GM20431 (cell line): ENCODE data around the gene ZFP1.

Source experiments
- in situ Hi-C: fragments of 300-500 bp; cut with MseI, MboI; formaldehyde crosslinking; loops from one replicate; pipeline ENCODE4 v1.15.0; 2020; ENCODE audit warnings: low sequenced_read_pairs; ENCODE audit not compliant: unreplicated experiment

ZFP1 gene

DNA sequence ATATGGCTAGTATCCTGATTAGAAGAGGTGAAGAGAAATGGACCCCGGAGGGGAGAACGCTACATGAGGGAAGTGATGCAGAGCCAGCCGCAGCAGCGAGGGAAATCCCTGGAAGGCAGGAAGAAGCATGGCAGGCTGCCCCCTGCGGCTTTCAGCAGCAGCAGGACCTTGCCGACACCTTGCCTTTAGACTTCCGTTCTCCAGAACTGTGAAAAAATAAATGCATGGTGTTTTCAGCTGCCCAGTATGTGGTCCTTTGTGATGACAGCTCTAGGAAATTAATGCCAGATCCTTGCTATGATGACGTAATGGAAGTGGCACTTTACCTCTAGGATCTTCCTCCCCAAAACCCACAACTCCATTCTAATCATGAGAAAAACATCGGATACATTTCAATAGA is 9.7 kb upstream of the ZFP1 start:
- in situ Hi-C loops: no loop called here

DNA sequence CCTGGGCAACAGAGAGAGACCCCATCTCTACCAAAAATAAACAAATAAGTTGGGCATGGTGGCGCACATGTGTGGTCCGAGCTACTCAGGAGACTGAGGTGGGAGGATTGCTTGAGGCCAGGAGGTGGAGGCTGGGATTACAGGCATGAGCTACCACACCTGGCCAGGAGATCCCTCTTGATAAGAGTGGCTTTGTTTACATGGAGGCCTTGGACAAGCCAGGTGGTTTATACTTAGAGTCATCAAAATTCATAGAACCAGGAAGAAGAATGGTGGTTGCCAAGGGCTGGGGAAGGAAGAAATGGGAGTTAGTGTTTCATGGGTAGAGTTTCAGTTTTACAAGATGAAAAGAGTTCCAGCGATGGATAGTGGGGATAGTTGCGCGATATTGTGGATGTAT is 8.8 kb upstream of the ZFP1 start:
- in situ Hi-C loops: no loop called here

DNA sequence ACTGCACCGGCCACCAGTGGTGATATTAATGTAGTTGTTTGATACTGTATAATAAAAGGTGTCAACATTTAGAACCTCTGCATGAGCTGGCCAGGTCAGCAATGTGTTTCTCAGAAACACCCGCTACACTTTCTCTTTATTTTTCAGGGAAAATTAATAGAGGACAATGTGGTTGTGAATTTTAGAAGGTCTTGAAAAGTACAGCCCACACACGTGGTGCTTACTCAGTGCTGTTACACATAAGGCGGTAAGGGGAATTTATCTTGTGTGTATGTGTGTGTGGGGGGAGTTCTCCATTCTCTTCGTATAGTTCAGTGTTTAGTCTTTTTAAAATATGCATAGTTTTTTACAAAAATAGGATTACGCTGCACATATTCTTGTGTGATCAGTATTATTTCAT is 4.4 kb upstream of the ZFP1 start:
- in situ Hi-C loops: no loop called here

DNA sequence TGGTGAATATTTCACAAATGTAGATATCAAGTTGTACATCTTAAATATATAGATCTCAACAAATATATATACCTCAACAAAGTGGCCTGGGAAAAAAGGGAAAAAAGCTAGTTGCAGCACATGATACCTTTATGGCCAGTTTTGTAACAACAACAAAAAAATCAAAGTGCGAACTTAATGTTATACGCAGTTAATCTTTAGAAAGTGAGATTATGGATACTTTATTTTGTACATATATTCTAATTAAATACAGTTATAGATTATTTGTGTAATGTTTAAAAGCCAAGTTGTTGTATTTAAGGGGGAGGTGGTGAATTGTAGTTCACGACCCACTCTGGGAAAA is 385 bp upstream of the ZFP1 start:
- in situ Hi-C loops: no loop called here

DNA sequence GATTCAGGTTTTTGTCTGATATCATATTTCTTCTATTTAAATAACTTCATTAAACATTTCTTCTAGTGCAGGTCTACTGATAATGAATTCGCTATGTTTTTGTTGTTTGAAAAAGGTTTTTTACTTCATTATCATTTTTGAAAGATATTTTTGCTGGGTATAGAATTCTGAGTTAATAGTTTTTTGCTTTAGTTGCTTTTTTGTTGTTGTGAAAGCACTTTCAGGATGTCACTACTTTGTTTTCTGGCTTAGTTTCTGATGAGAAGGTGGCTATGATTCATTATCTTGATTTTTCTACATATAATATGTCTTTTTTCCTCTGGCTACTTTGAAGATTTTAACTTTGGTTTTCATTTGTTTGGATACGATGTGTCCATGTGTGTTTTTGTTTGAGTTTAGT is 3.5 kb downstream of the ZFP1 start:
- in situ Hi-C loops: no loop called here

DNA sequence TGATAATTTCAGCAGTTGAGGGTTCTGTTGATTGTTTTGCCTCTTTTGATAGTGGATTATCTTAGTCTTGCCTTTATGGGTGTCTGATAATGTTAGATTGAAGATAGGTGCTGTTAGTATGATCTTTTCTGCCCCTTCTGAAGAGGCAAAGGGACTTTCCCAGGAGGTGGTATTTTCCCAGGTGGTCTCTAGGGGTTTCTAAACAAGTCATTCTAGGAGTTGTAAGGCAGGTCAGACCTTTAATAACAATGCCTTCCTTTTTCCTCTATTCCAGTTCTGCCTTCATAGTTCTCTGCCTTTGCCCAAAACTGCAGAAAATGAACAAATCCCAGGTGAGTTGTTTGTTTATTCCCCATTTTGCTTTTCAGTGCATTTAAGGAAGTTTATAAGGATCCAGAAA is 4.3 kb downstream of the ZFP1 start:
- in situ Hi-C loops: no loop called here

DNA sequence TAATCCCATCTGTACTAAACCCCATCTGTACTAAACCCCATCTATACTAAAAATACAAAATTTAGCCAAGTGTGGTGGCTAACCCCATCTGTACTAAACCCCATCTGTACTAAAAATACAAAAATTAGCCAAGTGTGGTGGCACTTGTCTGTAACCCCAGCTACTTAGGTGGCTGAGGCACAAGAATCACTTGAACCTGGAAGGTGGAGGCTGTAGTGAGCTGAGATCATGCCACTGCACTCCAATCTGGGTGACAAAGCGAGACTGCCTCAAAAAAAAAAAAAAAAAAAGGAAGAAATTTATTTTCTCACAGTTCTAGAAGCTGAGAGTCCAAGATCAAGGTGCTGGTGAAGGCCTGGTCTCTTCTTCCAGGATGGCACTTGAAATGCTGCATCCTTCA is 12.1 kb downstream of the ZFP1 start:
- in situ Hi-C loops: no loop called here

DNA sequence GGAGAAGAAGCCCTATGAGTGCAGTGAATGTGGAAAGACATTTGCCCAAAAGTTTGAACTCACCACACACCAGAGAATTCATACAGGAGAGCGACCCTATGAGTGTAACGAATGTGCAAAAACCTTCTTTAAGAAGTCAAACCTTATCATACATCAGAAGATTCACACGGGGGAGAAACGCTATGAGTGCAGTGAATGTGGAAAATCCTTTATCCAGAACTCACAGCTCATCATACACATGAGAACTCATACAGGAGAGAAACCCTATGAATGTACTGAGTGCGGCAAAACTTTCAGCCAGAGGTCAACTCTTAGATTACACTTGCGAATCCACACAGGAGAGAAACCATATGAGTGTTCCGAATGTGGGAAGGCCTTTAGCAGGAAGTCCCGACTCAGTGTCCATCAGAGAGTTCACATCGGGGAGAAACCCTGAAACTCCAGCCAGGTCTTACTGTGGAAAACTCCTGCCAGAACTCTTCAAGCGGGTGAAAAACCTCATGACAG is 21.6 kb downstream of the ZFP1 start:
- in situ Hi-C loops: no loop called here

DNA sequence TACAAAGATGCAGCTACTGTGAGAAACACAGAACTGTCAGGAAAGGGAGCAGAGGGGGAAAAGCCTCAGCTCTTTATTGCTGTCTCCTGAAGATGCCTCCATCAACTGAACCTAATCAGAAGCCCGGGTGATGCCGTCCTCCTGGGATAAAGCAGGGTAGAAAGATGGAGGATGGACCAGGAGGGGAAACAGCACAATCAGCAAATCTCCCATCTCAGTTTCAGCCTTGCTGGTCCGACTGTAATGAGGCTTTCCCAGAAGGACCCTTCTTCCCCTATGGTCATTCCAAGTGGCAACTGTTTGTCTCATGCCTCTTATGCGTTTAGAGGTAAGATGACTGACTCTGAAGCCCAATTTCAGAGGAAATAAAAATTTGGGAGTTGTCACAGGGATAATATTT is 24.3 kb downstream of the ZFP1 start:
- in situ Hi-C loops: no loop called here

DNA sequence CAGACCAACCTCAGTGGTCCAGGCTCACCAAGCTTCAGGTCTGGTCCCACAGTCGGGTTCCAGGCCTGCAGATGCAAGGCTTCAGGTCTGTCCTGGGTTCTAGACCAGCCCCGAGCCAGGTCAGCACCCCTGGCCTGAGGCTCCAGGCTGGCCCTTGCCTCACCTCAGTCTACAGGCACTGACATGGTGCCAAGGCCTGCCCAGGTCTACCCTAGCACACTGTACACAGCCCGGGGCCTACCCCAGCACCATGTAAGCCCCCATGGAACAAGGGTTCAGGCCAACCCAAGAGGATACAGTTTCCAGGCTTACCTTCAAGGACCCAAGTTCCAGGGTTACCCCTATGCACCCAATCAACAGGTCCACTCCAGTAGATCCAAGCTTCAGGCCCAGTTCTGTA is 26.8 kb downstream of the ZFP1 start:
- in situ Hi-C loops: no loop called here

DNA sequence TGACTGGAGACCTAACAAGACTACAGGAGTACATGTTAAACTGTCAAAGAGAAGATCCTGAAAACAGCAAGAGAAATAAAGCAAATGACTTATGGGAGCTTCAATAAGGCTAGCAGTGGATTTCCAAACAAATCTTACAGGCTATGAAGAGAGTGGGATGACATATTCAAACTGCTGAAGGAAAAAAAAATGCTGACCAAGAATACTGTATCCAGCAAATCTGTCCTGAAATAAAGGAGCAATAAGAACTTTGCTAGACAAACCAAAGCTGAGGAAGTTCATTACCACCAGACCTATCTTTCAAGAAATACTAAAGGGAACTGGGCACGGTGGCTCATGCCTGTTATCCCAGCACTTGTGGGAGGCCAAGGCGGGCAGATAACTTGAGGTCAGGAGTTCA is 28.6 kb downstream of the ZFP1 start:
- in situ Hi-C loops: no loop called here

DNA sequence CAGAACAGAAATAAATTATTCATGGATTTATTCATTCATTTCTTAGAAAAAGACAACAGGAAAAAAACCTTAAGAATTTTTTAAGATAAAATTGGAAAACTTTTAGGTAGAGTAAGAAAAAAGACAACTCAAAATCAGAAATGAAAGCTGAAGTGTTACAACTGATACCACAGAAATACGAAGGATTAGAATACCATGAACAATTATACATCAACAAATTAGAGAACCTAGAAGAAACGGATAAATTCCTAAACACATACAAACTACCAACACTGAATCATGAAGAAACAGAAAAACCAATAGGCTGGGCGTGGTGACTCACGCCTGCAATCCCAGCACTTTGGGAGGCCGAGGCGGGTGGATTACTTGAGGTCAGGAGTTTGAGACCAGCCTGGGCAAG is 30.9 kb downstream of the ZFP1 start:
- in situ Hi-C loops: no loop called here

DNA sequence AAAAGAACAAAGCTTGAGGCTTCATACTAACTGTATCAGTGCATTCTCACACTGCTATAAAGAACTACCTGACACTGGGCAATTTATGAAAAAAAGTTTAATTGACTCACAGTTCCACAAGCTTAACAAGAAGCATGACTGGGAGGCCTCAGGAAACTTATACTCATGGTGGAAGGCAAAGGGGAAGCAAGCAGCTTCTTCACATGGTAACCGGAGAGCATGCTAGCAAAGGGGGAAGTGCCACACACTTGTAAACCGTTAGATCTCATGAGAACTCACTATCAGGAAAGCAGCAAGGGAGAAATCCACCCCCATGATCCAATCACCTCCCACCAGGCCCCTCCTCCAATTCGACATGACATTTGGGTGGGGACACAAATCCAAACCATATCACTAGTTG is 33.3 kb downstream of the ZFP1 start:
- in situ Hi-C loops: no loop called here

DNA sequence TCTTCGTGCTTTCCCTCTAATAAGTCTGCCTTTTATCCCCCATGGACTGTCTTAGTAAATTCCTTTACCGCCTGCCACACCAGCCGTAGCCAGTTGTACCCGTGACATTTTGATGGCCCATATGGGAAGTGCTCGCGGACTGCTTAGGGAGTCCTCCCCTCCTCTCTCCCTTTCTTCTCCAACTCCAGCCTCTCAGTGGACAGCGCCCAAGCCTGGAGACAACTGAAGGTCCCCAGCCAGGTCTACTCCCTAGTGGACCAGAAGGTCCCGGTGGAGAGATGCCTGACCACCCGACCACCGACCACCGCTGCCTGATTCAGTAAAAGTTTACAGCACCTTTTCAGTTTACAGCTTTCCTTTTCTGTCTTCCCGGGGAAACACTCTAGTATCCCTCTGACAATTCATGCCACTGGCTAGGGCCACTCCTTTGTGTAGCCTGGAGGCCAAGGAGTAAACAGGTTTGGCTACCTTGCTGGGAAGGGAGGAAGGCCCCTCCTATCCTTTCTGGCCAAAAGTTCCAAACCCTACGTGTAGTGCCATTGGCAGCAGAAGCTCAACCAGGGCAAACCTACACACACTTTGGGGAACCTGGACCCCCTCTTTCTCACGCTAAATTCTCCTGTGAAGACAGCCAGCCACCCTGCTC is 40.6 kb downstream of the ZFP1 start:
- in situ Hi-C loops: no loop called here

DNA sequence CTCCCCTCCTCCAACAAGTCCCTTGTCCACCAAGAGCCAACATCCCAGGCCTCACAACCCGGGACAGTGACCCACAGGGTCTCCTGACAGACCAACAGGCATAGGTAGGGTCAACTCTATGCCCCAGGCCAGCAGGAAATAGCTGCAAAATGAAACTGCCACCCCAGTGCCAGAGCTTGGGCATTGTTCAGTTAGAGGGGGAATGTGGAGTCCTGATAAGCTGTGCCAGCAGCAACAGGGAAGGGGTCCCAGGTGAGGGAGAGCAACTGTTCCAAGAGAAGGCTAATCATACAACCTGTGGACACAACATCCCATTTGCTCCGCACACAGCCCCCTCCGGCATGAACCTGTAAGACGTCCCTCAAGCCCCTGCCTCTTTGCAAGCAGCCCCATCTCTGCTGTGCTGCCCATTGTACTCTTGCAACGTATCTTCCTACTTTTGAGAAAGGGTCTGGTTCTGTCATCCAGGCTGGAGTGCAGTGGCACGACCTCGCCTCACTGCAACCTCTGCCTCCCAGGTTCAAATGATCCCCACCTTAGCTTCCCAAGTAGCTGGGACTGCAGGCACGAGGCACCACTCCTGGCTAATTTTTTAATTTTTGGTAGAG is 41.4 kb downstream of the ZFP1 start:
- in situ Hi-C loops: no loop called here

DNA sequence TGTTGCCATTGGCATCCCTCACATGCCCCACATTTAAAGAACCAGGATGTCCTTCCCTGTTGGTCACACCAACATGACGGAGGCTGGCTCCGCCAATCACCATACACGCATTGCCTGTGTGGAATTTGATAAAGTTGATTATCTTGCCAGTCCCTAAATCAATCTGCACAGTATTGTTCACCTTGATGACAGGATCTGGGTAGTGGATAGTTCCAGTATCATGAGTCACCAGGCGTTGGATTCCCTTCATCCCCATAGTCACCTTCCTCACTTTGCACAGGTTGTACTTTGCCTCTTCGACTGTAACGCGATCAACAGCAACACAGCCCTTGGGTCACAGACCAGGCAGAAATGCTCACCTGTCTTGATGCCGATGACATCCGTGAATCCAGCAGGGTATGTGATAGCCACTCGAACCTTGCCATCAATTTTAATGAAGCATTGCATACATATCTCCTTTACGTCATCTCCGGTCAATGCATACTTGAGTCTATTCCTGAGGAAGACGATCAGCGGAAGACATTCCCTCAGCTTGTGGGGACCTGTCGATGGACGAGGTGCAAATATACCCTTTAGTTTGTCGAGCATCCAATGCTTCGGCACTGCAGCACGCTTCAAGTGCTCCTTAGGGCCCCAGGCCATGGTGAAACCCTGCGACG is 44.4 kb downstream of the ZFP1 start:
- in situ Hi-C loops: no loop called here

DNA sequence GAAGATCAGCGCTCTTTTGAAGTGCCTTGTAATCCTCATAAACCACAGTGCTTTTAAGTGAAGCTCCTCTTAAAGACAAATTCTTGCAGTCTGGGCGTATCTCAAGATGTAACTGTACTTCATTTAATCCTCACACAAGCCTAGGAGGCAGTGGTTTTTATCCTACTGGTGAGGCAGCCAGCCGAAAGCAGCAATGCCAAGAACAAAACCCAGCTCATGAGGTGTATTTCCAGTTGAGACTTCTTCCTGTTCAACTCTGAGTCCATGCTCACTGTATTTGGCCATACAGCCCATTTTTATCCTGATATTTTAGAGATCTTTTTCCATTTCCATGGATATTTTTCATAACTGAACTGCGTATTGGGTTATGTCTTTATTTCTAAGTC is 44.9 kb downstream of the ZFP1 start:
- in situ Hi-C loops: no loop called here

DNA sequence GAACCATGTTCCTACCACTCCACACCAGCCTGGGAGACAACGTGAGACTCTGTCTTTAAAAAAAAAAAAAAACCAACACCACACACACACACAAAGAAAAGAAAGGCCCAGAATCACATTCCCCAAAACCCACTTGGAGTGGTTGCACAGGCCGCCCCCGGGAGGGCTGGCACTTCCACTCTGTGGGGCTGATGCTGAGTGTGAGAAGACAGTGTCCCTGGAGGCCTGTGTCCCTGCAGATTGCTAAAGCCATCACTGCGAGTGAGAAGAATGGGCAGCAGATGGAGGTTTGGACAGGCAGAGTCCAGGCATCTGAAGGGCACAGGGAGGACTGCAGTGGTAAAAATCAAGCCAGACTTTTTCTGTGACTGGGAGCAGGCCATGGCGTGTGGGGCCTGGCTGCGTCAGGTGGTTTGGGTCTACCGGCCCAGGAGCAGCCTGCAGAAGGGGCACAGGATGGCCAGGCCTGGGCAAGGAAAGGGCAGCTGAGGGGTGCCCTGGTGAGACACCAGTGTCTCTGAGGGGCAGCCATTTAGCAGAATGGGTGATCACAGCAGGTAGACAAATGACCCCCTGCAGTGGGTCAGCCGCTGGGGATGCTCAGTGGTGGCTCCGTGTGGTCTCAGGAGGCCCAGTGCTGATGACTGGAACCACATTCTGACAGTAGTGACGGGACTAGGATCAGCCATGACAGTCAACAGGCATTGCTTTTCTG is 45.6 kb downstream of the ZFP1 start:
- in situ Hi-C loops: no loop called here

DNA sequence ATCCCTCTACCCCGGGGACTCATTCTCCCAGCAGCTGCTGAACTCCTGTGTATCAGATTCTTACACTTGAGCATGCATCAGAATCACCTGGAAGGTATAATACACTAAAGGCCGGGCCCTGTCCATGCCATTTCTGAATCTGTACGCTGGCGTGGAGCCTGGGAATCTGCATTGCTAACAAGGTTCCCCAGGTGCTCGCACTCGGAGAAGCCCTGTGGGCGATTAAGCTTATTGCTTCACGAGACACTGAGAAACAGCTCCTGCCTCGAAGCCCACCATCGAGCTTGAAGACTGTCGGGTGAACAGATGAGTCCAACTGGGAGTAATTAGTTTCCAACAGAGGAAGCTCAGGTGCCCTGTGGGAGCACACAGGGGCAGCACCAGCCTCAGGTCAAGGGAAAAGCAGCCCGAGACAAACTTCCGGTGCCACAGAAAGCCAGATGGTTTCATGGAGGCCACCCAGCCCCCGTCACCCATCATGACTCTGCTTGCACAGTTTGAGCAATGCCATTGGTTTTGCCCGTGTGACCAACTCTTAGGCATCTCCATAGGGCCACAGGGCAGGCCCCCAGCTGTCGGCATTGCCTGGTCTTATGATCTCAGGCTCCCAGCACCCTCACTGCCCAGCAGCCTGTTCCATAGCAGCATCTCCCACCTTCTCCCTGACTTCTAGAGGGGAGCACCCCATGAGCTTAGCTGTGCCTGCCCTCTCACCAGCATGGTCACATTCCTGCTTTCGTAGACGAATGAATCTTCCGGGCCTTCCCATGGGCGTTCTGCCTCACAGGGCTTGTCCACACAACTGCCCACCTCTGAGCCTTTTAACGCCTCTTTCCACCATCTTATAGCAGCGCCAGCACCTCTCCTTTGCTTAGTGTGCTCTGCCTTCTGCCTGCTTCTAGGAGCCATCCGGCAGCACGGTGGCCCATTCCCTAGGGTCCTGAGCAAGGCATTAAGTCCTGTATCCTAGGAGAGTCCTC is 47.8 kb downstream of the ZFP1 start:
- in situ Hi-C loops: no loop called here

DNA sequence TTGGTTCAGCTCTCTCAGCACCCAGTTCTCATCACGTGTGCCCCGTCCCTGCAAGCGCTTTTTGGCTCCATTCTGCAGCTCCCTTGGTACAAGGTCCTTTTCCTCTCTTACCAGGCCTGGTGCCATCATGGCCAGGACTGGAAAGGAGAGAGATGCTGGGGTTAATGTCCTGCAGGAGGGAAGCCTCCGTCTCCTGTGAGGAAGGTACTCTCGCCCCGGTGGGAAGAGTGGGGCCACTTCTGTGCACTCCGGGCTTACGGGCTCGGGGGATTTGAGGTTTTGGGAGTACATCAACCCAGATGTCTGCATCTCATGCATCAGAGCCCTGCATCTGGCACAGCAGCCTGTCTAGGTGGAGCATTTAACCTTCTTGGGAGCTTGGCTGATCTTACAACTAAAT is 48.5 kb downstream of the ZFP1 start:
- in situ Hi-C loops: no loop called here
